Adrenal gland (tissue), 5 donors: ENCODE data around the gene KCNK13.

Source experiments
- CTCF ChIP-seq, 6 experiments: fragments of 450-650 bp in 4 of 6; fragments of 200-600 bp in 2 of 6; sonication (generic) in 1 of 6; IDR thresholded peaks; 1 replicate in 5 of 6; 2 replicates in 1 of 6; pipeline versions ENCODE4 v1.5.1 to v1.8.0; 2016 to 2021; ENCODE audit warnings: antibody characterized with exemption in 6 of 6, mild to moderate bottlenecking in 2 of 6, moderate library complexity in 1 of 6
- POLR2A ChIP-seq, 2 donors: fragments of 450-650 bp; IDR thresholded peaks; one replicate each; pipeline ENCODE4 v1.6.1; 2017; ENCODE audit warnings: antibody characterized with exemption in 2 of 2, mild to moderate bottlenecking in 2 of 2, moderate library complexity in 1 of 2
- donor health status: DM: no; HTN: no; CAD: no.

GRCh38 chr14:90091393-90091792 lies 29.6 kb downstream of the KCNK13 start:
- TF ChIP-seq POLR2A (IDR thresholded peaks at IDR 0.05) = no peak
- no peak for TF ChIP-seq CTCF (IDR thresholded peaks at IDR 0.05)
